HepG2 (cell line): ENCODE results near the gene MRNIP. TPM values are rescaled to one million over a fixed set of nuclear protein-coding genes. Genes with fewer than 3 reads are reported as not detected.

Experiments
- AGO1 ChIP-seq: fragments of 200-400 bp; formaldehyde crosslinking; IDR thresholded peaks from 2 replicates; pipeline ENCODE4 v1.6.1; 2017; ENCODE audit warnings: mild to moderate bottlenecking, low read depth, low read length, moderate library complexity; ENCODE audit not compliant: poor library complexity, severe bottlenecking
- FOXK1 ChIP-seq: sonication (generic); formaldehyde crosslinking; IDR thresholded peaks from 2 replicates; pipeline ENCODE4 v1.4.0; 2020; ENCODE audit warnings: low read depth, missing genetic modification reagents, borderline replicate concordance
- HNF4A ChIP-seq: sonication (generic); formaldehyde crosslinking; IDR thresholded peaks from 2 replicates; pipeline ENCODE4 v1.4.0; 2020; ENCODE audit warnings: missing genetic modification reagents
- MYNN ChIP-seq: sonication (generic); formaldehyde crosslinking; IDR thresholded peaks from 2 replicates; pipeline ENCODE4 v1.4.0; 2020; ENCODE audit warnings: mild to moderate bottlenecking, low read depth, missing genetic modification reagents
- NBN ChIP-seq: fragments of 450-650 bp; conservative IDR thresholded peaks from 2 replicates; pipeline ENCODE4 v1.6.1; 2017
- NPAS2 ChIP-seq: sonication (generic); formaldehyde crosslinking; IDR thresholded peaks from 2 replicates; pipeline ENCODE4 v1.8.0; 2022; ENCODE audit warnings: mild to moderate bottlenecking, missing genetic modification reagents, borderline replicate concordance
- RBM39 ChIP-seq: fragments of 200-400 bp; formaldehyde crosslinking; IDR thresholded peaks from one replicate; pipeline ENCODE4 v1.6.1; 2018; ENCODE audit warnings: antibody characterized with exemption, mild to moderate bottlenecking, low read depth, low read length; ENCODE audit not compliant: poor library complexity, severe bottlenecking
- TBX2 ChIP-seq: sonication (generic); formaldehyde crosslinking; IDR thresholded peaks from 2 replicates; pipeline ENCODE4 v1.5.0; 2020; ENCODE audit warnings: missing genetic modification reagents, mild to moderate bottlenecking, borderline replicate concordance
- ZC3H4 ChIP-seq: sonication (generic); formaldehyde crosslinking; IDR thresholded peaks from 2 replicates; pipeline ENCODE4 v1.4.0; 2020; ENCODE audit warnings: missing genetic modification reagents, borderline replicate concordance
- ZNF142 ChIP-seq: sonication (generic); formaldehyde crosslinking; IDR thresholded peaks from 2 replicates; pipeline ENCODE4 v1.4.0; 2020; ENCODE audit warnings: missing genetic modification reagents
- ZNF367 ChIP-seq: sonication (generic); formaldehyde crosslinking; IDR thresholded peaks from 2 replicates; pipeline ENCODE4 v1.4.0; 2020; ENCODE audit warnings: missing genetic modification reagents, borderline replicate concordance
- ZNF446 ChIP-seq: sonication (generic); formaldehyde crosslinking; IDR thresholded peaks from 2 replicates; pipeline ENCODE4 v1.5.0; 2020; ENCODE audit warnings: mild to moderate bottlenecking, missing genetic modification reagents
- ZNF570 ChIP-seq: sonication (generic); formaldehyde crosslinking; IDR thresholded peaks from 2 replicates; pipeline ENCODE4 v1.4.0; 2020; ENCODE audit warnings: mild to moderate bottlenecking, missing genetic modification reagents, borderline replicate concordance
- ZNF709 ChIP-seq: sonication (generic); formaldehyde crosslinking; IDR thresholded peaks from 2 replicates; pipeline ENCODE4 v1.5.0; 2020; ENCODE audit warnings: mild to moderate bottlenecking, missing genetic modification reagents
- ZNF746 ChIP-seq: sonication (generic); formaldehyde crosslinking; IDR thresholded peaks from 2 replicates; pipeline ENCODE4 v1.8.0; 2022; ENCODE audit warnings: mild to moderate bottlenecking, missing genetic modification reagents
- ZNF770 ChIP-seq: sonication (generic); formaldehyde crosslinking; IDR thresholded peaks from 2 replicates; pipeline ENCODE4 v1.5.0; 2020; ENCODE audit warnings: mild to moderate bottlenecking, missing genetic modification reagents
- ZNF780A ChIP-seq: sonication (generic); formaldehyde crosslinking; IDR thresholded peaks from 2 replicates; pipeline ENCODE4 v1.8.0; 2022; ENCODE audit warnings: mild to moderate bottlenecking, missing genetic modification reagents, moderate library complexity
- ZSCAN22 ChIP-seq: sonication (generic); formaldehyde crosslinking; IDR thresholded peaks from 2 replicates; pipeline ENCODE4 v1.4.0; 2020; ENCODE audit warnings: mild to moderate bottlenecking, missing genetic modification reagents
- polyA plus RNA-seq, 8 experiments: library from polyadenylated mRNA; depleted of rRNA in 3 of 8; stranded (reverse) in 7 of 8; unstranded in 1 of 8; fragments of >200 nt; fragmentation: Illumina TruSeq in 4 of 8; extraction: Trizol in 4 of 8; gene quantifications; 2 replicates each; pipeline versions ENCODE4 v1.2.1 to v1.2.3, GENCODE V29; 2011 to 2016; ENCODE audit warnings: low read depth in 4 of 8, missing spikeins in 1 of 8, mixed read lengths in 1 of 8; ENCODE audit not compliant: insufficient read depth in 1 of 8
- total RNA-seq, 5 experiments: library from RNA; depleted of rRNA; stranded (reverse); fragments of >200 nt; fragmentation: Illumina TruSeq; extraction: Trizol; gene quantifications; 2 replicates each; pipeline ENCODE4 v1.2.3, GENCODE V29; 2016; ENCODE audit warnings: low read depth in 1 of 5
- TF ChIP-seq, protein P1 (sequence below): sonication (generic); formaldehyde crosslinking; IDR thresholded peaks from 2 replicates; pipeline ENCODE4 v1.4.0; 2020; ENCODE audit warnings: missing genetic modification reagents, borderline replicate concordance

MRNIP gene
- total and polyA plus RNA-seq, 2 of the 13 experiments (the other 11 are each of a cell fraction or from before 2014, with no cell fraction given), result 15.5 to 34.1 TPM

DNA sequence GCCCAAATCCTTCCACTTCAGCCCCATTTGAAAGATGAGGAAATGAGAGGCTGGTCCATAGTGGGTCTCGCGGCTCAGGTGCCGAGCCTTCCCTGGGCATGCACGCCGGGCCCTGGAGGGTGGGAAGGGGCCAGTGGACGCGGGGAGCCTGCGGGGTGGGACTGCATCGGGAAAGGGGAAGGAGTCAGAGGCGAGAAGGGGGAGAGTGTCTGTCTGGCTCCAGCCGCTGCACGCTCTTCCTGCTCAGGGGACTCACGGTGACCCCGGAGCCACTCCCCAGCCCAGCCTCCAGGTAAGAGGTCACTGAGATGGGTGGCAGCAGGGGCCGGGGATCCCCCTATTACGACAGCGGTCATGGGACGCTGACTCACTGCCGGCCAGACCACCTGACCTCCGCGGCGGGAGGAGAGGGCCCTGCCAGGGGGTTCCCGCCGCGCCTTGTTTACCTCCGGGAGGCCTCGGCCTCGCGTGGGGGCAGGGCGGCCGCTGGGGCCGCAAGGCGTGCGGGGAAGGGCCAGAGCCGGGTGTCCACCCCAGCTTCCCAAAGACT lies 39.8 kb downstream of the MRNIP start (continued):
- TF ChIP-seq ZNF142, result no peak
- TF ChIP-seq RBM39, result peak; percentile 92
- TF ChIP-seq NPAS2, result no peak
- TF ChIP-seq, protein P1, sequence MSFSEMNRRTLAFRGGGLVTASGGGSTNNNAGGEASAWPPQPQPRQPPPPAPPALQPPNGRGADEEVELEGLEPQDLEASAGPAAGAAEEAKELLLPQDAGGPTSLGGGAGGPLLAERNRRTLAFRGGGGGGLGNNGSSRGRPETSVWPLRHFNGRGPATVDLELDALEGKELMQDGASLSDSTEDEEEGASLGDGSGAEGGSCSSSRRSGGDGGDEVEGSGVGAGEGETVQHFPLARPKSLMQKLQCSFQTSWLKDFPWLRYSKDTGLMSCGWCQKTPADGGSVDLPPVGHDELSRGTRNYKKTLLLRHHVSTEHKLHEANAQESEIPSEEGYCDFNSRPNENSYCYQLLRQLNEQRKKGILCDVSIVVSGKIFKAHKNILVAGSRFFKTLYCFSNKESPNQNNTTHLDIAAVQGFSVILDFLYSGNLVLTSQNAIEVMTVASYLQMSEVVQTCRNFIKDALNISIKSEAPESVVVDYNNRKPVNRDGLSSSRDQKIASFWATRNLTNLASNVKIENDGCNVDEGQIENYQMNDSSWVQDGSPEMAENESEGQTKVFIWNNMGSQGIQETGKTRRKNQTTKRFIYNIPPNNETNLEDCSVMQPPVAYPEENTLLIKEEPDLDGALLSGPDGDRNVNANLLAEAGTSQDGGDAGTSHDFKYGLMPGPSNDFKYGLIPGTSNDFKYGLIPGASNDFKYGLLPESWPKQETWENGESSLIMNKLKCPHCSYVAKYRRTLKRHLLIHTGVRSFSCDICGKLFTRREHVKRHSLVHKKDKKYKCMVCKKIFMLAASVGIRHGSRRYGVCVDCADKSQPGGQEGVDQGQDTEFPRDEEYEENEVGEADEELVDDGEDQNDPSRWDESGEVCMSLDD (CRISPR knock-in tag), result peak; percentile 97
- TF ChIP-seq NBN, result no peak
- TF ChIP-seq ZSCAN22 (CRISPR knock-in tag), result peak; percentile 78; the same call in 1 of the 2 replicates
- TF ChIP-seq MYNN (CRISPR knock-in tag), result no peak
- peak; percentile 99 for TF ChIP-seq FOXK1 (CRISPR knock-in tag)
- peak; percentile 74 for TF ChIP-seq HNF4A (CRISPR knock-in tag)
- TF ChIP-seq ZNF446, result peak; percentile 25; the same call in 1 of the 2 replicates
- peak; percentile 91 for TF ChIP-seq ZNF770 (CRISPR knock-in tag)
- TF ChIP-seq ZNF780A (CRISPR knock-in tag), result peak; percentile 71; the same call in 1 of the 2 replicates
- TF ChIP-seq ZNF570 (CRISPR knock-in tag), result peak; percentile 77; the same call in 1 of the 2 replicates
- TF ChIP-seq ZC3H4, result 0 out of 2 replicates have a peak, but pooled peaks have one; percentile 27
- no peak; the same call in 1 of the 2 replicates for TF ChIP-seq ZNF709 (CRISPR knock-in tag)
- no peak for TF ChIP-seq ZNF367 (CRISPR knock-in tag)
- peak; percentile 72 for TF ChIP-seq AGO1
- peak; percentile 87 for TF ChIP-seq ZNF746 (CRISPR knock-in tag)
- TF ChIP-seq TBX2 (CRISPR knock-in tag), result peak; percentile 66; the same call in 1 of the 2 replicates
